Measurements from ENCODE around the gene NMU.

Gene NMU

DNA sequence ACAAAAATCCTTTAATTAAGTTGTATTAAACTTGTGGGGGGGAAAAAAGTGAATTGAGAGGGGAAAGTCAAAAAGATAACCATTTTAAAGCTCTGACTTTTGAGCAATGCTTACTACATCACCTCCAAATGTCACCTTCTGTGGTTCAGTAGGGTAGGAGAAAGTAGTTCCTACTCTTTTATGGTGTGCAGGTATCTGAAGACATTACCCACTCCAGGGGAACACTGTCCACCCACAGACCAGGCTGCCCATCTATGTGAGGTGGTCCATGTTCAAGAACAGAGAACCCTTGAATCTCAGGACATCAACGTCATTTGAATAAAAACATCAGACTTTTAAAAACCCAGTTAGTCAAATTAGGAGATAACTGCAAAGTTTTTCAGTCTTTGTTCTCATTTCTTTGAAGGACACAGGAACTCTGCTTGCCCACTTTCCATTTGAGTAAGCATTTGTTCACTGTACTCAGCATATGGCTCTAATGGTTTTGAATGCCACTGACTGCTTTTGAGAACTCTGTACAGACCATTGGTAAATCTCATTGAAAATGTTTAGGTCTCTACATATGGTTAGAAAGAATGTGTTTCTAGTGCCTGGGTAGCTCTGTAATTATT, 18.4 kb downstream of the NMU start:
- H3K9me3 Mint-ChIP-seq = peaks cover 11% of the 10 kb centered on the region

GRCh38 chr4:55615008-55615407, 21.1 kb downstream of the NMU start:
- H3K27ac Mint-ChIP-seq = peak overlapping the region; percentile 49
- peaks cover 11% of the 10 kb centered on the region for H3K9me3 Mint-ChIP-seq
- peaks cover 22% of the 10 kb centered on the region for H3K36me3 Mint-ChIP-seq (ENCODE audit: low read depth)
- no peaks in the 10 kb centered on the region for H3K27me3 Mint-ChIP-seq (ENCODE audit: low read depth, poor library complexity)
- no peak for DNase-seq
- no peaks in the 10 kb centered on the region for H3K4me1 Mint-ChIP-seq
- H3K4me3 Mint-ChIP-seq = no peak overlapping the region
- no peak for TF ChIP-seq CTCF (IDR thresholded peaks at IDR 0.05)

More for the DNA sequence above, 18.4 kb downstream of the NMU start:
- DNase-seq = no peak
- no peak for TF ChIP-seq CTCF (IDR thresholded peaks at IDR 0.05)
- Mint-ChIP-seq H3K4me1 (no peaks in the 10 kb centered on the region), H3K27me3 (ENCODE audit: low read depth, poor library complexity) (no peaks in the 10 kb centered on the region), H3K4me3 (no peak overlapping the region), H3K36me3 (ENCODE audit: low read depth) (peaks cover 22% of the 10 kb centered on the region), H3K27ac (no peak overlapping the region)

DNA sequence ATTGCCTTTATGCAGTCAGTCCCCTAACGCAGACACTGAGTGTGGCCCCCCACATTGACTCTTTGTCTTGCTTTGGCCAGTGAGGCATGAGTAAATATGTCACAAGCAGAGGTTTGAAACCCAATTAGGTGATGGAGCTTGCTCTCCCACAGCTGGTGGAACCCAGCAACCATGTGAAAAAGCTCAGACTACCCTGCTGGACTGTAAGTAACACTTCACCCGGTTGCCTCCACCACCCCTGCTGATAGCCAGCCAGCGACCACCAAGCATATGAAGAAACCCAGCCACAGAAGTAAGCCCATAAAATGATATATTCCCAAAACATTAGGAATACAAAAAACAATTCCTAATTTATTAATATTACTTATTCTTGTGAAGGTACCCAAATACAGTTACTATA, 22.5 kb downstream of the NMU start:
- Mint-ChIP-seq H3K9me3 (peaks cover 6% of the 10 kb centered on the region), H3K4me3 (no peak overlapping the region), H3K4me1 (no peaks in the 10 kb centered on the region), H3K27me3 (ENCODE audit: low read depth, poor library complexity) (no peaks in the 10 kb centered on the region), H3K36me3 (ENCODE audit: low read depth) (peaks cover 20% of the 10 kb centered on the region), H3K27ac (no peak overlapping the region)
- DNase-seq = no peak
- TF ChIP-seq CTCF (IDR thresholded peaks at IDR 0.05) = no peak

- no peak for DNase-seq
- Mint-ChIP-seq H3K27ac (no peak overlapping the region), H3K36me3 (ENCODE audit: low read depth) (peaks cover 19% of the 10 kb centered on the region), H3K9me3 (no peaks in the 10 kb centered on the region), H3K4me1 (no peaks in the 10 kb centered on the region), H3K27me3 (ENCODE audit: low read depth, poor library complexity) (no peaks in the 10 kb centered on the region), H3K4me3 (no peak overlapping the region)
- no peak for TF ChIP-seq CTCF (IDR thresholded peaks at IDR 0.05)
Observed at GRCh38 chr4:55612341-55612740, 23.8 kb downstream of the NMU start.

- Mint-ChIP-seq H3K9me3 (no peaks in the 10 kb centered on the region), H3K36me3 (ENCODE audit: low read depth) (peaks cover 14% of the 10 kb centered on the region), H3K4me1 (no peaks in the 10 kb centered on the region), H3K27me3 (ENCODE audit: low read depth, poor library complexity) (peaks cover 2% of the 10 kb centered on the region), H3K27ac (no peak overlapping the region), H3K4me3 (no peak overlapping the region)
- no peak for TF ChIP-seq CTCF (IDR thresholded peaks at IDR 0.05)
- no peak for DNase-seq
Observed at GRCh38 chr4:55611358-55612059, 24.6 kb downstream of the NMU start.

GRCh38 chr4:55610381-55610780, 25.7 kb downstream of the NMU start:
- Mint-ChIP-seq H3K4me1 (no peaks in the 10 kb centered on the region), H3K27ac (no peak overlapping the region), H3K9me3 (no peaks in the 10 kb centered on the region), H3K27me3 (ENCODE audit: low read depth, poor library complexity) (peaks cover 2% of the 10 kb centered on the region), H3K36me3 (ENCODE audit: low read depth) (peaks cover 7% of the 10 kb centered on the region), H3K4me3 (no peak overlapping the region)
- no peak for TF ChIP-seq CTCF (IDR thresholded peaks at IDR 0.05)
- no peak for DNase-seq
